ENCODE measurements around the gene NFKBIE. TPM values are rescaled to one million over a fixed set of nuclear protein-coding genes. Genes with fewer than 3 reads are reported as not detected.

NFKBIE gene
- total and polyA plus RNA-seq, 2 of the 13 experiments (the other 11 are each of a cell fraction or from before 2014, with no cell fraction given) = 6.7 to 14.5 TPM

DNA sequence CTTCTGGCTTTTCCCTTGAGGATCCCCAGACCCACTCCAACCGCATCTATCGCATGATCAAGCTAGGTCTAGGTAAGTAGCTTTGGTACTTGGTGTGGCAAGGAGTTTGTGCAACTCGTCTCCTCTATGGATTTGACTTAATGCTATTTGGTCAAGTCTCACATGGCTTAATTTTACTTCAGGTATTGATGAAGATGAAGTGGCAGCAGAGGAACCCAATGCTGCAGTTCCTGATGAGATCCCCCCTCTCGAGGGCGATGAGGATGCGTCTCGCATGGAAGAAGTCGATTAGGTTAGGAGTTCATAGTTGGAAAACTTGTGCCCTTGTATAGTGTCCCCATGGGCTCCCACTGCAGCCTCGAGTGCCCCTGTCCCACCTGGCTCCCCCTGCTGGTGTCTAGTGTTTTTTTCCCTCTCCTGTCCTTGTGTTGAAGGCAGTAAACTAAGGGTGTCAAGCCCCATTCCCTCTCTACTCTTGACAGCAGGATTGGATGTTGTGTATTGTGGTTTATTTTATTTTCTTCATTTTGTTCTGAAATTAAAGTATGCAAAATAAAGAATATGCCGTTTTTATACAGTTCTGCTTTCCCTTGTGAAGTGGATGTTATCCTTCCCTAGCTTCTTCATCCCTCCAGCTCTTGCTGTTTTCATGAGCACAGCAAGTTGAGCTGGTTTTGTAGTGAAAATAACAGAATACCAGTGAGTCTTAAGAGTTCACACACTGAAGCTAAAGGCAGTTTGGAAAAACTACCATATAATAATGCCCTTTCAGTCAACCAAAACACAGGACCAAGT, 11.8 kb downstream of the NFKBIE start (continued):
- TF ChIP-seq, protein P1, sequence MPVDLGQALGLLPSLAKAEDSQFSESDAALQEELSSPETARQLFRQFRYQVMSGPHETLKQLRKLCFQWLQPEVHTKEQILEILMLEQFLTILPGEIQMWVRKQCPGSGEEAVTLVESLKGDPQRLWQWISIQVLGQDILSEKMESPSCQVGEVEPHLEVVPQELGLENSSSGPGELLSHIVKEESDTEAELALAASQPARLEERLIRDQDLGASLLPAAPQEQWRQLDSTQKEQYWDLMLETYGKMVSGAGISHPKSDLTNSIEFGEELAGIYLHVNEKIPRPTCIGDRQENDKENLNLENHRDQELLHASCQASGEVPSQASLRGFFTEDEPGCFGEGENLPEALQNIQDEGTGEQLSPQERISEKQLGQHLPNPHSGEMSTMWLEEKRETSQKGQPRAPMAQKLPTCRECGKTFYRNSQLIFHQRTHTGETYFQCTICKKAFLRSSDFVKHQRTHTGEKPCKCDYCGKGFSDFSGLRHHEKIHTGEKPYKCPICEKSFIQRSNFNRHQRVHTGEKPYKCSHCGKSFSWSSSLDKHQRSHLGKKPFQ (CRISPR knock-in tag; IDR thresholded peaks at IDR 0.05; ENCODE audit: insufficient replicate concordance) = no peak
- TF ChIP-seq ZBTB38 (CRISPR knock-in tag; IDR thresholded peaks at IDR 0.05) = peak; percentile 70

DNA sequence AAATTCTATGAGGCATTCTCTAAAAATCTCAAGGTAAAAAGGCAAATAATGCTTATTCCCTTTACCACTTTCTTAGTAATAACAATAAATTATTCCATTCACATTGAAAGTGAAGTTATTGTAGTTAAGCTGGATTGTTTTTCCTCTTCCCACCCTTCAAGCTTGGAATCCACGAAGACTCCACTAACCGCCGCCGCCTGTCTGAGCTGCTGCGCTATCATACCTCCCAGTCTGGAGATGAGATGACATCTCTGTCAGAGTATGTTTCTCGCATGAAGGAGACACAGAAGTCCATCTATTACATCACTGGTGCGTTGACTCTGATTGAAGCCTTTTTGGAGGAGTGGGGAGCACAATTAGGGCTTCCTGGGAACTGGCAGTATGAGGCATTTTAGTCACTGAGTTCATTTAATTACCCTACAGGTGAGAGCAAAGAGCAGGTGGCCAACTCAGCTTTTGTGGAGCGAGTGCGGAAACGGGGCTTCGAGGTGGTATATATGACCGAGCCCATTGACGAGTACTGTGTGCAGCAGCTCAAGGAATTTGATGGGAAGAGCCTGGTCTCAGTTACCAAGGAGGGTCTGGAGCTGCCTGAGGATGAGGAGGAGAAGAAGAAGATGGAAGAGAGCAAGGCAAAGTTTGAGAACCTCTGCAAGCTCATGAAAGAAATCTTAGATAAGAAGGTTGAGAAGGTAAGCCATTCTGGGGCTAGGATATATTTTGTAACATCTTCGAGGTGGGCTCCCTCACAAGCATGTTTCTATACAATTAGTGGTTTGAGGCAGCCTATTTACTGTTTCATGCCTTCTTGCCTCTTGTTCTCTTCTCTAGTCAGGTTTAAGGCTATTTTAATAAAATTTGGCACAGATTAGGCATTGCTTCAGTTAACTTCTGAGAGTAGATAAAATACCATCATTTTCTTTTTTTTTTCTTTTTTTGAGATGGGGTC, 13.5 kb downstream of the NFKBIE start:
- no peak overlapping the region for H3K4me3 ChIP-seq (replicated peaks in 1 of 3; ENCODE audit: insufficient read depth in 1 of 3, low read depth in 2 of 3, low read length in 3 of 3)
- no peaks in the 10 kb centered on the region; a peak in 1 of 5 replicates for H3K27me3 ChIP-seq (ENCODE audit: control insufficient read depth in 1 of 2, insufficient read depth in 2 of 2, low read length in 2 of 2)
- BruUV-seq (replicated peaks) = no TSS peak
- no peak for DNase-seq (ENCODE audit: low spot score)
- ChIA-PET CTCF (ENCODE audit: low intra/inter-chr PET ratio, low total read pairs) (no interaction called here), POLR2A (interaction anchor here (0.6 kb wide), 1 partner anchor 27 kb away, joined by 3 read pairs; no protein-coding TSS in a partner anchor)
- H3K9ac ChIP-seq (ENCODE audit: insufficient read depth, low read depth, low read length) = no peak overlapping the region
- H3K4me1 ChIP-seq (ENCODE audit: insufficient read depth, low read length) = peaks cover 83% of the 10 kb centered on the region
- H4K20me1 ChIP-seq (ENCODE audit: insufficient read depth, low read length) = peaks cover 95% of the 10 kb centered on the region
- 95% methylated on average over 14 of the region's 14 CpGs for WGBS (ENCODE audit: low lambda C conversion rate)
- peaks cover 45 to 71% of the 10 kb centered on the region in 2 experiments for H3K36me3 ChIP-seq (replicated peaks in 1 of 2; ENCODE audit: control insufficient read depth in 1 of 2, insufficient read depth in 2 of 2, low read length in 2 of 2)
- no peak for ATAC-seq
- in situ Hi-C loops (cut with HindIII; ENCODE audit: extremely low pct_ligation_motif_present, low pct_unique_long_range_greater_than_20kb) = no loop called here
- no peak overlapping the region for H2AFZ ChIP-seq (ENCODE audit: low read length)
- H3K9me3 ChIP-seq (ENCODE audit: low read length) = no peaks in the 10 kb centered on the region
- H3K4me2 ChIP-seq (ENCODE audit: low read depth, low read length) = no peak overlapping the region
- intact Hi-C loops (cut with micrococcal nuclease; ENCODE audit: unreplicated experiment) = loop anchor here (5.0 kb wide), 1 partner anchor 155 kb away; no protein-coding TSS in a partner anchor
- peaks cover 65% of the 10 kb centered on the region for H3K79me2 ChIP-seq (ENCODE audit: insufficient read depth, low read length)
- no peak for FAIRE-seq
- no peak overlapping the region for H3K27ac ChIP-seq (ENCODE audit: extremely low read length, insufficient read depth, low read length)
- TF ChIP-seq ZNF775 (CRISPR knock-in tag; IDR thresholded peaks at IDR 0.05; ENCODE audit: borderline replicate concordance) = no peak
- no peak for TF ChIP-seq ZMYM2 (CRISPR knock-in tag; IDR thresholded peaks at IDR 0.05)
- TF ChIP-seq, protein P2, sequence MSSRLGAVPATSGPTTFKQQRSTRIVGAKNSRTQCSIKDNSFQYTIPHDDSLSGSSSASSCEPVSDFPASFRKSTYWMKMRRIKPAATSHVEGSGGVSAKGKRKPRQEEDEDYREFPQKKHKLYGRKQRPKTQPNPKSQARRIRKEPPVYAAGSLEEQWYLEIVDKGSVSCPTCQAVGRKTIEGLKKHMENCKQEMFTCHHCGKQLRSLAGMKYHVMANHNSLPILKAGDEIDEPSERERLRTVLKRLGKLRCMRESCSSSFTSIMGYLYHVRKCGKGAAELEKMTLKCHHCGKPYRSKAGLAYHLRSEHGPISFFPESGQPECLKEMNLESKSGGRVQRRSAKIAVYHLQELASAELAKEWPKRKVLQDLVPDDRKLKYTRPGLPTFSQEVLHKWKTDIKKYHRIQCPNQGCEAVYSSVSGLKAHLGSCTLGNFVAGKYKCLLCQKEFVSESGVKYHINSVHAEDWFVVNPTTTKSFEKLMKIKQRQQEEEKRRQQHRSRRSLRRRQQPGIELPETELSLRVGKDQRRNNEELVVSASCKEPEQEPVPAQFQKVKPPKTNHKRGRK (CRISPR knock-in tag; IDR thresholded peaks at IDR 0.05) = no peak
- no peak for TF ChIP-seq HDAC1 (CRISPR knock-in tag; IDR thresholded peaks at IDR 0.05)
- no peak for TF ChIP-seq ZNF446 (CRISPR knock-in tag; IDR thresholded peaks at IDR 0.05)
- TF ChIP-seq ZNF138 (CRISPR knock-in tag; IDR thresholded peaks at IDR 0.05; ENCODE audit: low read depth) = no peak
- TF ChIP-seq NFRKB (IDR thresholded peaks at IDR 0.05) = no peak
- no peak for TF ChIP-seq ZKSCAN8 (CRISPR knock-in tag; IDR thresholded peaks at IDR 0.05; ENCODE audit: borderline replicate concordance)
- TF ChIP-seq ZBTB20 (CRISPR knock-in tag; IDR thresholded peaks at IDR 0.05; ENCODE audit: borderline replicate concordance, low read depth) = no peak
- TF ChIP-seq KLF13 (CRISPR knock-in tag; IDR thresholded peaks at IDR 0.05) = no peak
- peak; percentile 82 for TF ChIP-seq RBM22 (optimal IDR thresholded peaks at IDR 0.05; ENCODE audit: low read length)
- TF ChIP-seq SMAD3 (CRISPR knock-in tag; IDR thresholded peaks at IDR 0.05) = no peak
- TF ChIP-seq ZFY (CRISPR knock-in tag; IDR thresholded peaks at IDR 0.05) = no peak
- TF ChIP-seq NRL (CRISPR knock-in tag; IDR thresholded peaks at IDR 0.05; ENCODE audit: borderline replicate concordance) = no peak
- no peak for TF ChIP-seq NR2F1 (CRISPR knock-in tag; IDR thresholded peaks at IDR 0.05)
- TF ChIP-seq ZBTB7B (CRISPR knock-in tag; IDR thresholded peaks at IDR 0.05) = no peak
- TF ChIP-seq AGO2 (optimal IDR thresholded peaks at IDR 0.05; ENCODE audit: low read depth, low read length) = peak; percentile 76

All from HepG2 (cell line).